Measurements from ENCODE around the gene ABCA4. TPM values are rescaled to one million over a fixed set of nuclear protein-coding genes. Genes with fewer than 3 reads are reported as not detected.
"Not testable (repeated sequence)": the region's sequence is repeated elsewhere in the genome, so short reads cannot be mapped to it uniquely, and the experiment has no call there.

Gene ABCA4
- polyA plus RNA-seq, 1 donor from 2014 or later: not detected

GRCh38 chr1:93959413-93959812 is 161.5 kb downstream of the ABCA4 start:
- Mint-ChIP-seq H3K4me3 (no peak overlapping the region), H3K36me3 (peaks cover 8% of the 10 kb centered on the region), H3K4me1 (peaks cover 0 to 2% (median 0%) of the 10 kb centered on the region in 3 donors), H3K9me3 (peaks cover 18 to 21% (median 18%) of the 10 kb centered on the region in 3 donors), H3K27ac (no peak overlapping the region), H3K27me3 (peaks cover 6% of the 10 kb centered on the region)

GRCh38 chr1:93958726-93959100 is 162.2 kb downstream of the ABCA4 start:
- Mint-ChIP-seq H3K9me3 (peaks cover 18 to 21% (median 20%) of the 10 kb centered on the region in 3 donors), H3K36me3 (peaks cover 8% of the 10 kb centered on the region), H3K27ac (no peak overlapping the region), H3K4me1 (peaks cover 0 to 2% (median 0%) of the 10 kb centered on the region in 3 donors), H3K27me3 (peaks cover 6% of the 10 kb centered on the region), H3K4me3 (no peak overlapping the region)

- Mint-ChIP-seq H3K4me3 (no peak overlapping the region), H3K9me3 (peaks cover 18 to 22% (median 20%) of the 10 kb centered on the region in 3 donors)
Measured at GRCh38 chr1:93958032-93958725, 162.8 kb downstream of the ABCA4 start.

DNA sequence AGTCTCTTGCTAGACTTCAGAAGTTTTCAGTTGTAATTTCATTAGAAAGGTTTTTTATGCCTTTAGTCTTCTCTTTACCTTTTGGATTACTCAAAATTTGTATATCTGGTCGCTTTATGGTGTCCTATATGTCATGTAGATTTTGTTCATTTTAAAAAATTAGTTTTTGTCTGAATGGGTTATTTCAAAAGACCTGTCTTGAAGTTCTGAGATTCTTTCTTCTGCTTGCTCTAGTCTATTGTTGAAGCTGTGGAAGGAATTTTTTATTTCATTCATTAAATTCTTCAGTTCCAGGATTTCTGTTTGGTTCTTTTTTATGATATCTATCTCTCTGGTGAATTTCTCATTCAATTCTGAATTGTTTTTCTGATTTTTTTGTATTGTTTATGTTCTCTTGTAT is 165.2 kb downstream of the ABCA4 start:
- Mint-ChIP-seq H3K9me3 (peaks cover 28 to 46% (median 29%) of the 10 kb centered on the region in 3 donors), H3K4me3 (peak overlapping the region in 1 of 4 donors; percentile 13), H3K4me1 (peaks cover 0 to under 1% (median 0%) of the 10 kb centered on the region in 3 donors), H3K27me3 (peaks cover 9% of the 10 kb centered on the region), H3K36me3 (peaks cover 9% of the 10 kb centered on the region), H3K27ac (no peak overlapping the region)

More at GRCh38 chr1:93958032-93958725, 162.8 kb downstream of the ABCA4 start:
- Mint-ChIP-seq H3K4me1 (peaks cover 0 to 2% (median 0%) of the 10 kb centered on the region in 3 donors), H3K27ac (no peak overlapping the region), H3K27me3 (peaks cover 6% of the 10 kb centered on the region), H3K36me3 (peaks cover 8% of the 10 kb centered on the region)

GRCh38 chr1:93947002-93947686 is 173.8 kb downstream of the ABCA4 start:
- peaks cover 16 to 18% (median 17%) of the 10 kb centered on the region in 3 donors for H3K9me3 Mint-ChIP-seq
- not testable (repeated sequence) for H3K4me1 Mint-ChIP-seq, H3K36me3 Mint-ChIP-seq, H3K27ac Mint-ChIP-seq, H3K27me3 Mint-ChIP-seq
- peak overlapping the region in 1 of 4 donors; percentile 47 for H3K4me3 Mint-ChIP-seq

Other genes starting within 250 kb of the ABCA4 start
- gene DNTTIP2, start 241.9 kb downstream of the ABCA4 start, polyA plus RNA-seq: 76.5 TPM
- 9.9 TPM for gene GCLM, start 211.7 kb downstream of the ABCA4 start, polyA plus RNA-seq
- gene ARHGAP29, start 116.4 kb upstream of the ABCA4 start, polyA plus RNA-seq: not detected

Measured in IgD-negative memory B cell (primary cell).